Astrocyte of the cerebellum (primary cell): Measurements from ENCODE around the gene LIMS2.

ENCODE experiments used
- DNase-seq: peaks from one replicate; pipeline ENCODE4 v3.0.0-alpha.2; 2011; ENCODE audit warnings: low read depth
- H3K4me3 ChIP-seq: 2 replicates; pipeline ENCODE4 v1.5.1; 2011; ENCODE audit warnings: mild to moderate bottlenecking, low read depth, low read length, moderate library complexity
- CTCF ChIP-seq: IDR thresholded peaks from 2 replicates; pipeline ENCODE4 v1.5.1; 2012; ENCODE audit warnings: low read length, low read depth, moderate library complexity, mild to moderate bottlenecking; ENCODE audit errors: missing control alignments
- in situ Hi-C: cut with HindIII; loops from 2 replicates; pipeline ENCODE4 v1.10.0; 2017; ENCODE audit warnings: low sequenced_read_pairs

Gene LIMS2

GRCh38 chr2:127640082-127641072 is 35.0 kb downstream of the LIMS2 start:
- in situ Hi-C loops = no loop called here
- DNase-seq = no peak
- TF ChIP-seq CTCF = peak; percentile 6
- H3K4me3 ChIP-seq = no peak overlapping the region

- TF ChIP-seq CTCF = no peak
- in situ Hi-C loops = no loop called here
- DNase-seq = no peak
- H3K4me3 ChIP-seq = no peak overlapping the region
Observed at GRCh38 chr2:127639111-127639474, 36.2 kb downstream of the LIMS2 start.

- DNase-seq = no peak
- H3K4me3 ChIP-seq = no peak overlapping the region
- TF ChIP-seq CTCF = no peak
- in situ Hi-C loops = no loop called here
Observed at GRCh38 chr2:127638361-127639110, 36.8 kb downstream of the LIMS2 start.

GRCh38 chr2:127637725-127638252 is 37.5 kb downstream of the LIMS2 start:
- no peak for DNase-seq
- in situ Hi-C loops = no loop called here
- no peak overlapping the region for H3K4me3 ChIP-seq
- TF ChIP-seq CTCF = no peak

- H3K4me3 ChIP-seq = no peak overlapping the region
- no peak for DNase-seq
- TF ChIP-seq CTCF = no peak
- in situ Hi-C loops = no loop called here
Observed at GRCh38 chr2:127637236-127637630, 38.1 kb downstream of the LIMS2 start.

- in situ Hi-C loops = no loop called here
- no peak for DNase-seq
- H3K4me3 ChIP-seq = no peak overlapping the region
- TF ChIP-seq CTCF = no peak
Observed at GRCh38 chr2:127636248-127637235, 38.8 kb downstream of the LIMS2 start.
